ENCODE measurements around the gene NDFIP1. TPM values are rescaled to one million over a fixed set of nuclear protein-coding genes. Genes with fewer than 3 reads are reported as not detected.

The NDFIP1 gene
- total RNA-seq, 2 donors from 2014 or later: 37.1 to 56.9 TPM

- no peak overlapping the region for H3K9ac ChIP-seq (ENCODE audit: low read depth in 2 of 2, low read length in 2 of 2)
- DNase-seq: no peak
- H3K27ac ChIP-seq: no peak overlapping the region
- H3K27me3 ChIP-seq: no peaks in the 10 kb centered on the region
- no peak overlapping the region for H3K4me3 ChIP-seq
- no peak for TF ChIP-seq CTCF (IDR thresholded peaks at IDR 0.05)
- H3K36me3 ChIP-seq: no peaks in the 10 kb centered on the region
- H3K4me1 ChIP-seq: no peaks in the 10 kb centered on the region
- H3K9me3 ChIP-seq: no peaks in the 10 kb centered on the region
- intact Hi-C loops (cut with DNase I): no loop called here
These were observed 11.8 kb downstream of the NDFIP1 start for GRCh38 chr5:142120247-142120935.

GRCh38 chr5:142122121-142122520 lies 13.5 kb downstream of the NDFIP1 start:
- no peaks in the 10 kb centered on the region for H3K27me3 ChIP-seq
- H3K27ac ChIP-seq: no peak overlapping the region
- H3K36me3 ChIP-seq: no peaks in the 10 kb centered on the region
- H3K9ac ChIP-seq (ENCODE audit: low read depth in 2 of 2, low read length in 2 of 2): no peak overlapping the region
- TF ChIP-seq CTCF (IDR thresholded peaks at IDR 0.05): no peak
- intact Hi-C loops (cut with DNase I): no loop called here
- H3K4me3 ChIP-seq: no peak overlapping the region
- H3K9me3 ChIP-seq: no peaks in the 10 kb centered on the region
- no peaks in the 10 kb centered on the region for H3K4me1 ChIP-seq
- no peak for DNase-seq

GRCh38 chr5:142125378-142125777 lies 16.8 kb downstream of the NDFIP1 start:
- H3K9me3 ChIP-seq: no peaks in the 10 kb centered on the region
- H3K4me1 ChIP-seq: no peaks in the 10 kb centered on the region
- no peak overlapping the region for H3K4me3 ChIP-seq
- H3K9ac ChIP-seq (ENCODE audit: low read depth in 2 of 2, low read length in 2 of 2): no peak overlapping the region
- no peak for DNase-seq
- intact Hi-C loops (cut with DNase I): no loop called here
- no peaks in the 10 kb centered on the region for H3K27me3 ChIP-seq
- TF ChIP-seq CTCF (IDR thresholded peaks at IDR 0.05): no peak
- H3K36me3 ChIP-seq: no peaks in the 10 kb centered on the region
- no peak overlapping the region for H3K27ac ChIP-seq

- H3K4me1 ChIP-seq: no peaks in the 10 kb centered on the region
- intact Hi-C loops (cut with DNase I): no loop called here
- no peak for TF ChIP-seq CTCF (IDR thresholded peaks at IDR 0.05)
- no peak overlapping the region for H3K4me3 ChIP-seq
- H3K9me3 ChIP-seq: no peaks in the 10 kb centered on the region
- H3K36me3 ChIP-seq: no peaks in the 10 kb centered on the region
- no peak overlapping the region for H3K27ac ChIP-seq
- no peaks in the 10 kb centered on the region for H3K27me3 ChIP-seq
- no peak overlapping the region for H3K9ac ChIP-seq (ENCODE audit: low read depth in 2 of 2, low read length in 2 of 2)
- no peak for DNase-seq
These were observed 17.4 kb downstream of the NDFIP1 start for GRCh38 chr5:142125963-142126362.

- no peak for DNase-seq
- Histone ChIP-seq H3K9me3 (no peaks in the 10 kb centered on the region), H3K36me3 (no peaks in the 10 kb centered on the region), H3K4me3 (no peak overlapping the region), H3K27ac (no peak overlapping the region), H3K4me1 (no peaks in the 10 kb centered on the region), H3K27me3 (no peaks in the 10 kb centered on the region), H3K9ac (ENCODE audit: low read depth in 2 of 2, low read length in 2 of 2) (no peak overlapping the region)
- no peak for TF ChIP-seq CTCF (IDR thresholded peaks at IDR 0.05)
- intact Hi-C loops (cut with DNase I): no loop called here
These were observed 20.2 kb downstream of the NDFIP1 start for GRCh38 chr5:142128675-142129208.
